AG08395 (cell line): ENCODE data around the gene TSHR.
"Not testable (repeated sequence)": the region's sequence is repeated elsewhere in the genome, so short reads cannot be mapped to it uniquely, and the experiment has no call there.

Experiments used
- DNase-seq: peaks from one replicate; pipeline ENCODE4 v3.0.0; 2012; ENCODE audit warnings: mixed read lengths, low spot score

Gene TSHR

DNA sequence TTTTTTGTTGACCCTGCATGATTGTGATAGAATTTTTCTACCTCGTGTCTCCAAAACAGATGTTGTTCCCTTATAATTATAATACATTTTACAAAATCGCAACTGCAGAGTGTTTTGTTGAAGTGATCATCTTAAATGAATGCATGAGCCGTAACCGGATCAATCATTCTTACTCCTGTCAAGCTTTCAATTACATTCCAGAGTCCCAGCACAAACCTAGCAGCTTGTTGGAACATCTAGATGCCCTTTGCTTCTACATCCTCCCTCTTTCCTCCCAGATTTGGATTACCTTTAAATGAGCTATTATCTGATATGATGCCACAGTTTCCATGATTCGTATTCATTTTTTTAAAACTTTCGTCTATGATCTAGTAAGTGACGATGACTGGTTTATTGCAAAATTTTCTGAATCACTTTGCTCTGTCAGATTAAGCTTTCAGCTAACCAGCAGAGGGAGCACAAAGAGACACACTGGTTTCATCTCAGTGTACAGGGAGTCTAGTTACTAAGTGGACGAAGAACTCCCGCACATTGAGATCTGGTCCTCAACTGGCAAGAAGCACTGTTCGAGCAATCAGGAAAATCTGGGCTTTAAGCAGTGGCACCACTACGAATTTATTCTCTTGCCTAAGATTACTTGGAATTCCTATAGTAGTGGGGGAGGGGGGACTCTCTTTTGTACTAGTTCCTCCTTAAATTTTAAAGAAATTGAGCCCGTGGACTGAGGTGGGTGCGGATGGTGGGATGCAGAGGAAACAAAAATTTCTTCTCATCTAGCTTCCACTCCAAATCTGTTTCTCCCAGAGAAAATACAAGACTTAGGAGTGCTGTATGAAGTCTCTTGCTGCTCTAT lies 40.9 kb downstream of the TSHR start:
- peak; percentile 88 for DNase-seq

- no peak for DNase-seq
Measured at GRCh38 chr14:81001447-81001846, 46.0 kb downstream of the TSHR start.

DNA sequence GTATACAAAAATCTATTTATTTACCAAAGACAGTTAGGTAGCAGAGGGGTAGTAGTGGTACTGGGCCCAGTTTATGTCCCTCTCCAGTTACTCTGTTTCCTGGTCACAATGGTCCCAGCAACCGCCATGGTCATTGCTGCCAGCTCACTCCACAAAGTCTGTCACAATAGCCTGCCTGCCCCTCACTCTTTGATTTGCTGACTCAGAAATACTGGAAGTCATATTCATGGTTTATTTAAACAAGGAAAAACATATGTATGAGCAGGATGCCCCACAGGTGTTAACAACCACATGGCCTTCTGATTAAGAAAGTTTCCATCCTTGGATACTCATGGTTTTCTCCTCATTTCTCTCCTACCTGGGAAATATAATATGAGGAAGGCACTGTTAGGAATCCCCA lies 49.2 kb downstream of the TSHR start:
- no peak for DNase-seq

DNA sequence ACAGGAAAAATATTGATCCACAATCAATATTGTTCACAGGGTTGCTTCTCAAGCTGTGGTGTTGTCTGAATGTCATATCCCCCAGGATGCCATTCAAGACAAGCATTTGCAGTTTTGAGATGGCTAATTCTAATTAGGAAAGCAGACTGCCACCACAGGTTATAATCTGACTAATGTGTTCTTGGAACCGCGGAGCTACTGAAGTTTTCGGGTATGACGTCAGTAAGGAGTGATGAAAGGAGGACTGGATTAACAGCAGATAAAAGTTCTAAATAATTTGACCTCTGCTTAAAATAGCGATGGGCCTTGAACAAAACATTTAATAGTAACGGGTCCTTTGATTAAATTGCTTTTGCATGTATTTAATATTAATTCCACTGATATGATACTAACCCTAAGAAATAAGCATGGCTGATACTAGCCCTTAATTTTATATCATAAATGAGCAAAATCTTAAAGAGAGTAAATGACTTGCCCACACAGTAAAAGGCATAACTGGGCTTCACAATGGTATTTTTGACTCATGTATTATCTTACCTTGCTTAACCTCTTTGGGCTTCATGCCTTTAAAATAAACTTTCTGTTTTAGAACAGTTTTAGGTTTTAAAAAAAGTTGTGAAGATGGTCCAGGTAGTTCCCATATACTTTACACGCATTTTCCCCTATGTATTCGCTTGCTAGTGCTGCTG lies 50.3 kb downstream of the TSHR start:
- DNase-seq: no peak

DNA sequence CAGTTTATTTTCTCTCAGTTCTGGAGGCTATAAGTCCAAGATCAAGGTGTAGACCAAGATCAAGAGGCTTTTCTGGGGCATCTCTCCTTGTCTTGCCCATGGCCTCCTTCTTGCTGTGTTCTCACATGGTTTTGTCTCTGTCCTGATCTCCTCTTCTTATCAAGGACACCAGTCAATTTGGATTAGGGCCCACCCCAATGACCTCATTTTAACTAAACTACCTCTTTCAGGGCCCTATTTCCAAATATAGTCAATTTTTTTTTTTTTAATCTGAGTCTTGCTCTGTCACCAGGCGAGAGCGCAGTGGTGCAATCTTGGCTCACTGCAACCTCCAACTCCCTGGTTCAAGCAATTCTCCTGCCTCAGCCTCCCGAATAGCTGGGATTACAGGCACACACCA lies 50.8 kb downstream of the TSHR start:
- DNase-seq: no peak

GRCh38 chr14:81007131-81007530 lies 51.7 kb downstream of the TSHR start:
- DNase-seq: no peak

GRCh38 chr14:81009346-81009745 lies 53.9 kb downstream of the TSHR start:
- DNase-seq: no peak

GRCh38 chr14:81018251-81018650 lies 62.8 kb downstream of the TSHR start:
- DNase-seq: no peak

DNA sequence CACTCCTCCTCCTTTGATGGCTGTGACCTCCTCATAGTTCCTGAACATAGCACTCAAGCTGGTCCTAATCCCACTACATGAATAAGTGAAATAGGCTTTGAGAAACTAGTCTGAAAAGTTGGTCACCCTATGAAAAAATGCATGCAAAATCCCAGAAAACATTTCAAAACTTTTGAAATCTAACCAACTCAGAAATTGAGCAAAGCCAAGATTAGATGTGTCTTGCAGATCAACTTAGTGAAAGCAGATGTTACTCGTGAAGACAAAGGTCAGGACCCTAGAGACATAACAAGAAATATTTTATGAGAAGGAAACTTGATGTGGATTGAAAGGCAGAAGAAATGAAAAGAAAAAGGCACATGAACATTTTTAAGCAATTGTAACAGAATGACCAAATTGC lies 63.3 kb downstream of the TSHR start:
- no peak for DNase-seq

GRCh38 chr14:81019113-81019512 lies 63.7 kb downstream of the TSHR start:
- DNase-seq: not testable (repeated sequence)

GRCh38 chr14:81023095-81023710 lies 67.8 kb downstream of the TSHR start:
- no peak for DNase-seq

- no peak for DNase-seq
Measured at GRCh38 chr14:81028461-81028860, 73.0 kb downstream of the TSHR start.

- DNase-seq: no peak
Measured at GRCh38 chr14:81031488-81031887, 76.1 kb downstream of the TSHR start.

DNA sequence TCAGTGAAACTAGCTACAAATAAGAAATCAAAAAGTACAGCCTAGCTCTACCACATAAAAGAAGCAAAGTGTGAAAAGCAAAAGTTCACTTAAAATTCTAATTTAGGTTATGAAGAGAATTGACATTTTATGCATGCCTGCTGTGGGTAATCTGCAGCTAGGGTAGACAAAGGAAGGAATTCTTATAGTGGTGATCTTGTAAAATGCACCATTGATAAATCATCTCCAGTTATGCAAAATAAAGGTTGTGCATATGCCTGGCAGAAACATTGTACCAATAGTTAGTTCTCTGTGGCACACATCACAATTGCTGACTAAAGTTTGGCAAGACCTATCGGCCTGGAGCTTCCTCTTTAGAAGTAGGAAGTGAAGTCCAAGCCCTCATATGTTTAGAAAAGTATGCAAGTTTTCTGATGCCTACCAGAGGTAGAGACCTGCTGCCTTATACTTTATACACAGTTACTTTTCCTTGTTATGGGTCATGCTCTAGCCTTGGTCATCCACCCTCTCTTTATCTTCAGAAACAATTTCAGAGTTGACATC lies 78.3 kb downstream of the TSHR start:
- no peak for DNase-seq

DNA sequence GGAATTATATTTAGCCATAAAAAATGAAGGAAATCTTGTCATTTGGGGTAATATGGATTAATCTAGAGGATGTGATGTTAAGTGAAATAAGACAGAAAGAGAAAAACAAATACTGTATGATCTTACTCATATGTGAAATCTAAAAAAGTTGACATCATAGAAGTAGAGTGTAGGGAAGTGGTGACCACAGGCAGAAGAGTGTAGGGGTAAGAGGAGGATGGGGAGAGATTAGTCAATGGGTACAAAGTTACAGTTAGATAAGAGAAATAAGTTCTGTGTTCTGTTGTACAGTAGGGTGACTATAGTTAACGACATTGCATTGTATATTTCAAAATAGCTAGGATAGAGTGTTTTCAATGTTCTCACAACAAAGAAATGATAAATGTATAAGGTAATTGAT lies 87.0 kb downstream of the TSHR start:
- DNase-seq: no peak

- no peak for DNase-seq
Measured at GRCh38 chr14:81051547-81051946, 96.1 kb downstream of the TSHR start.

DNA sequence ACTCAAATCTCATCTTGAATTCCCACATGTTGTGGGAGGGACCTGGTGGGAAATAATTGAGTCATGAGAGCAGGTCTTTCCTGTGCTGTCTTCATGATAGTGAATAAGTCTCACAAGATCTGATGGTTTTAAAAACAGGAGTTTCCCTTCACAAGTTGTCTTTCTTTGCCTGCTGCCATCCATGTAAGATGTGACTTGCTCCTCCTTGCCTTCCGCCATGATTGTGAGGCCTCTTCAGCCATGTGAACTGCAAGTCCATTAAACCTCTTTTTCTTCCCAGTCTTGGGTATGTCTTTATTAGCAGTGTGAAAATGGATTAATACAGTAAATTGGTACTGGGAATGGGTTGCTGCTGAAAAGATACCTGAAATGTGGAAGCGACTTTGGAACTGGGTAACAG lies 98.6 kb downstream of the TSHR start:
- not testable (repeated sequence) for DNase-seq

DNA sequence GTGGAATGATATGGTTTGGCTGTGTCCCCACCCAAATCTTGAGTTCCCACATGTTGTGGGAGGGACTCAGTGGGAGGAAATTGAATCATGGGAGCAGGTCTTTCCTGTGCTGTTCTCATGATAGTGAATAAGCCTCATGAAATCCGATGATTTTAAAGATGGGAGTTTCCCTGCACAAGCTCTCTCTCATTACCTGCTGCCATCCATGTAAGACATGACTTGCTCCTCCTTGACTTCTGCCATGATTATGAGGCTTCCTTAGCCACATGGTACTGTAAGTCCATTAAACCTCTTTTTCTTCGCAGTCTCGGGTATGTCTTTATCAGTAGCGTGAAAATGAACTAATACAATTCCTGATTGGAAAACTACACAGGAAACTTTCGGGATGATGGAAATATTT lies 100.5 kb downstream of the TSHR start:
- DNase-seq: no peak

DNA sequence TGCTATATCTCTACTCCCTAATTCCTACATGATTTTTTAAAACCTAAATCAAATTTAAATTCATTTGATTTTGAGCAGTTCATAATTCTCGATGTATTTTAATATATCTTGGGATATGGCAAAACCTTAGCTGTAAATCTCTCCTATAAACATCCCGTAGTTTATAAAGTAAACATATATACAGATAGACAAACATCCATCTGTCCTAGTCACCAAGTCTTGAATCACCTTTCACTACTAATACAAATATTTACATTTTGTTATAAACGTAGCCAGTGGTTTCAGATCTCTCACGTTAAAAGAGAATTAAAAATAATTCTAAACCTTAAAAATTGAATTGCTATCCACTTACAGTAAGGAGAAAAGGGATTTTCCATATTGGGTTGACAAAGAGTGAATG lies 107.0 kb downstream of the TSHR start:
- DNase-seq: no peak

GRCh38 chr14:81062816-81063215 lies 107.4 kb downstream of the TSHR start:
- DNase-seq: no peak

- DNase-seq: no peak
Measured at GRCh38 chr14:81066672-81067071, 111.3 kb downstream of the TSHR start.

GRCh38 chr14:81067156-81067555 lies 111.7 kb downstream of the TSHR start:
- no peak for DNase-seq
